ENCODE measurements around the gene ZNF274. TPM values are rescaled to one million over a fixed set of nuclear protein-coding genes. Genes with fewer than 3 reads are reported as not detected.
A peak's percentile ranks its signal among the peaks of the same experiment; 100 is the strongest.
"Not testable (repeated sequence)": the region's sequence is repeated elsewhere in the genome, so short reads cannot be mapped to it uniquely, and the experiment has no call there.

The ZNF274 gene
- 10 to 100 TPM; 32.4 to 46.8 (median 39.7) TPM for total RNA-seq

DNA sequence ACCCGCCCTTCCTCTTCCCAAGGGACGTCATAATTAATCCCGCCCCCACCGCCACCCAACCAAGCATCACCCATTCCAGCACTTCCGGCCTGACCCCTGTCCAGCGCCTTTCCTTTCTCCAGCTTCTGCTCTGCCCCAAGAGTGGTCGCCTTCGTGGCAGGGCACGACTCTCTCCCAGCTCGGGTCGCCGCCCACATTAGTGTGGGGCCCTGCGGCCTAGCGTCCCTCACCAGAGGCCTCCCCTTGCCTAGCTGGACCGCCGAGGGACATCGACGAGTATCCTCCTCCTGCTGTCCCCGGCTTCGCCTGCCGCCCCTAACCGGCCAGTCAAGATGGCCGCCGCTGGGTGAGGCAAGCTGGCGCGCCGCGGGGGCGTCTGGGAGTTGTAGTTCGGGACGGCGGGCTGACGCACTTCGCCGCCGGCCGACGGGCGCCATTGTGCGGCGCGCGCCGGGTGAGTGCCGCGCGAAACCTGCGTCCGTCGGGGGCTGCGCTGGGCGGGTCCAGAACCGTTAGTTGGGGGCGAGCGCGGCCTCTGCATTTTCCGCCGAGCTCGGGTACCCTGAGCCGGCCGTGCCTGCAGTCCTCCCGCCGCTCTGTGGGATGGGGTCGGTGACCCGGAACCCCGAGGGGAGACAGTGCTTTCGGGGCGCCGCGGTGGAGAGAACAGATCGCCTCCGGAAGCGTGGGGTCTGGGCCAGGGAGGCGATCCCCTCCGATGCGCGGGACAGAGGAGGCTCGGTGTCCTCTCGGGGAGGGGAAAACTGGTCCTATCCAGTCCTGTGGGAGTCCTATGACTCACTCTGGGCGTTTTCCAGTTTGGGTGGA is at the start of gene ZNF274:
Gene ZNF274, plus strand, starts transcription at position 73 of the 828 bp plus-strand sequence. CDS start 905 bp downstream, outside the sequence.
- peak; percentile 92 to 97 (median 96) for DNase-seq
- Histone ChIP-seq H3K36me3 (peaks cover 0 to 43% (median 3%) of the 10 kb centered on the region in 3 donors), H3K4me1 (no peaks in the 10 kb centered on the region), H3K9me3 (peaks cover 0 to 93% (median 42%) of the 10 kb centered on the region in 4 donors), H3K4me3 (peak within 1 kb of the TSS; percentile 75 to 84 (median 82)), H3K27me3 (no peaks in the 10 kb centered on the region), H3K27ac (peak within 1 kb of the TSS; percentile 88 to 99 (median 96))
- TF ChIP-seq, protein P1, sequence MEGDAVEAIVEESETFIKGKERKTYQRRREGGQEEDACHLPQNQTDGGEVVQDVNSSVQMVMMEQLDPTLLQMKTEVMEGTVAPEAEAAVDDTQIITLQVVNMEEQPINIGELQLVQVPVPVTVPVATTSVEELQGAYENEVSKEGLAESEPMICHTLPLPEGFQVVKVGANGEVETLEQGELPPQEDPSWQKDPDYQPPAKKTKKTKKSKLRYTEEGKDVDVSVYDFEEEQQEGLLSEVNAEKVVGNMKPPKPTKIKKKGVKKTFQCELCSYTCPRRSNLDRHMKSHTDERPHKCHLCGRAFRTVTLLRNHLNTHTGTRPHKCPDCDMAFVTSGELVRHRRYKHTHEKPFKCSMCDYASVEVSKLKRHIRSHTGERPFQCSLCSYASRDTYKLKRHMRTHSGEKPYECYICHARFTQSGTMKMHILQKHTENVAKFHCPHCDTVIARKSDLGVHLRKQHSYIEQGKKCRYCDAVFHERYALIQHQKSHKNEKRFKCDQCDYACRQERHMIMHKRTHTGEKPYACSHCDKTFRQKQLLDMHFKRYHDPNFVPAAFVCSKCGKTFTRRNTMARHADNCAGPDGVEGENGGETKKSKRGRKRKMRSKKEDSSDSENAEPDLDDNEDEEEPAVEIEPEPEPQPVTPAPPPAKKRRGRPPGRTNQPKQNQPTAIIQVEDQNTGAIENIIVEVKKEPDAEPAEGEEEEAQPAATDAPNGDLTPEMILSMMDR (IDR thresholded peaks at IDR 0.05): peak in 1 of 6 experiments; percentile 6
- TF ChIP-seq POLR2A (IDR thresholded peaks at IDR 0.05): peak; percentile 75 to 82

DNA sequence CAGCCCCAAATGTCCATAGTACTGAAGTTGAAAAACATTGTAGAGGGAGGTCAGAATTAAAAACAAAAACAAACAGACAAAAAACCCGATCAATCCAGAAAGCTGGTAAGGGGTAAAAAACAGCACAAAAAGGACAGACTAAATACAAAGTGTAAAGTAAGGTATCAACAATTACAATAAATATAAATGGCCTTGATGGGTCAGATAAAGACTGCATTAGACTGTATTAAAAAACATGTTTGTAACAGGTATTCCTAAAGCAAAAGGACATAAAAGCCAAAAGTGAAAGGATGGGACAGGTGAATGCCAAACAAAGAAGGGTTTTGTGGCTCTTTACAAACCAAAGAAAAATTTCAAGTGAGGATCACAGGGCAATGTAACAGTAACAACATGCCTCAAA is 48.6 kb upstream of the ZNF274 start:
- no peak for DNase-seq
- no peak for TF ChIP-seq POLR2A (IDR thresholded peaks at IDR 0.05)
- TF ChIP-seq, protein P1 (IDR thresholded peaks at IDR 0.05): no peak
- H3K4me3 ChIP-seq: no peak overlapping the region
- no peak overlapping the region for H3K27ac ChIP-seq
- H3K9me3 ChIP-seq: peaks cover 0 to 98% (median 39%) of the 10 kb centered on the region in 4 donors
- H3K4me1 ChIP-seq: no peaks in the 10 kb centered on the region
- H3K36me3 ChIP-seq: peaks cover 0 to 100% (median 0%) of the 10 kb centered on the region in 3 donors
- H3K27me3 ChIP-seq: no peaks in the 10 kb centered on the region

DNA sequence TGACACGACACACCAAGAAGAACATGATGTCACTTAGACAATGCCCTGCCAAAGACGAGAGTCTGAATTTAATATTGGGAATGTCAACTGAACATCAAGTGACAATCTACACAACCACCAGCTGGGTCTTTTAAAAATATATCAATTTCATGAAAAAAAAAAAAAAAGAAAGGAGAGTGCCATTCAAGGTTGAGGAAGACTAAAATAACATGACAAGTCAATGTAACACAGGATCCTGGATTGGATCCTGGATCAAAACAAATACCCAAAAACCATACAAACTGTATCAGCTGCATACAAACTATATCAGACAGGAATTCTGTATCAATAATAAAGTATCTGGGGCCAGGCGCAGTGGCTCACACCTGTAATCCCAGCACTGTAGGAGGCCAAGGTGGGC is 37.0 kb upstream of the ZNF274 start:
- no peak for DNase-seq
- Histone ChIP-seq H3K27me3 (no peaks in the 10 kb centered on the region), H3K36me3 (peaks cover 0 to 24% (median 0%) of the 10 kb centered on the region in 3 donors), H3K27ac (no peak overlapping the region), H3K4me3 (no peak overlapping the region), H3K9me3 (peaks cover 0 to 53% (median 9%) of the 10 kb centered on the region in 4 donors), H3K4me1 (peaks cover 0 to 9% (median 0%) of the 10 kb centered on the region in 4 donors)
- TF ChIP-seq, protein P1 (IDR thresholded peaks at IDR 0.05): no peak

DNA sequence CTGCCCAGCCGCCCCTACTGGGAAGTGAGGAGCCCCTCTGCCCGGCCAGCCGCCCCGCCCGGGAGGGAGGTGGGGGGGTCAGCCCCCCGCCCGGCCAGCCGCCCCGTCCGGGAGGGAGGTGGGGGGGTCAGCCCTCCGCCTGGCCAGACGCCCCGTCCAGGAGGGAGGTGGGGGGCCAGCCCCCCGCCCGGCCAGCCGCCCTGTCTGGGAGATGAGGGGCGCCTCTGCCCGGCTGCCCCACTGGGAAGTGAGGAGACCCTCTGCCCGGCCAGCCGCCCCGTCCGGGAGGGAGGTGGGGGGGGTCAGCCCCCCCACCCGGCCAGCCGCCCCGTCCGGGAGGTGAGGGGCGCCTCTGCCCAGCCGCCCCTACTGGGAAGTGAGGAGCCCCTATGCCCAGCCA is 35.4 kb upstream of the ZNF274 start:
- not testable (repeated sequence) for H3K27me3 ChIP-seq, H3K36me3 ChIP-seq, H3K27ac ChIP-seq, DNase-seq, H3K4me3 ChIP-seq
- Histone ChIP-seq H3K4me1 (peaks cover 0 to 11% (median 0%) of the 10 kb centered on the region in 4 donors), H3K9me3 (peaks cover 0 to 45% (median 4%) of the 10 kb centered on the region in 4 donors)

DNA sequence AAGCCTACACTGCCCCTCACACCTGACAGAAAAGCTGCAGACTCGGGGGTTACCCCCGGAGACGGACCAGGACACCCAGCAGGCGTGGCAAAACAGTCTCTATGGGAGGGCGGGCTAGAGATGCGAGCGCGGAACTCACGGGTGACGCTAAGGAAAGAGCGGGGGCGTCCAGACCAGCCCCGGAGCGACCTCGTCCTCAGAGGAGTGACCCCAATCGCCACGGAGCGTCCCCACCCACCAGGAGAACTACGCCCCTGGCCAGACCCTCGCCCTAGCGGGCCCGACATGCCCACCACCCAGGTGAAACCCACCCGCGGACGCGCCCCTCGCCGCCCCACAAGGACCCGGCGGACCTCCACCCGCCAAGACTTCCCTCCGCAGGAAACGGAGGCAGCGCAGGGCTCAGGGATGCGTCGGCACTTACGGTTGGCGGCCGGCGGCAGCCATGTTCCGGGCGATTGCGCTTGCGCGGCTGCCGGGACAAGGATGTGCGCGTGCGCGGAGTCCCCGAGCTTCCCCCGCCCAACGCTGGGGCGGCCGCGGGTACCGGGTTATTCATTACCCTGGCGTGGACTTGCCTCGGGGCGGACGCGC is 32.4 kb upstream of the ZNF274 start, which contains the start of gene ZNF329:
Gene ZNF329, minus strand, starts transcription at position 462 of the 594 bp plus-strand sequence. CDS start 21,286 bp downstream, outside the sequence.
- peak within 1 kb of the TSS; percentile 73 to 83 (median 76) for H3K27ac ChIP-seq
- peaks cover 0 to 33% (median 0%) of the 10 kb centered on the region in 4 donors for H3K4me1 ChIP-seq
- no peaks in the 10 kb centered on the region for H3K27me3 ChIP-seq
- H3K4me3 ChIP-seq: peak within 1 kb of the TSS; percentile 76 to 91 (median 87)
- TF ChIP-seq POLR2A (IDR thresholded peaks at IDR 0.05): peak in 1 of 2 donors; percentile 27
- TF ChIP-seq, protein P1 (IDR thresholded peaks at IDR 0.05): peak in 1 of 6 experiments; percentile 18
- H3K9me3 ChIP-seq: peaks cover 0 to 19% (median 3%) of the 10 kb centered on the region in 4 donors
- H3K36me3 ChIP-seq: no peaks in the 10 kb centered on the region
- DNase-seq: peak; percentile 76 to 91 (median 91)
